DND-41 (cell line): Measurements from ENCODE around the gene RIN1.

Source experiments
- EZH2 ChIP-seq: IDR thresholded peaks from 3 replicates; pipeline ENCODE4 v1.6.1; 2012; ENCODE audit warnings: borderline replicate concordance, low read depth, mild to moderate bottlenecking, moderate library complexity, low read length, inconsistent platforms; ENCODE audit not compliant: severe bottlenecking
- TF ChIP-seq, protein P1 (sequence below): IDR thresholded peaks from 2 replicates; pipeline ENCODE4 v1.5.1; 2012; ENCODE audit warnings: borderline replicate concordance, low read length, moderate library complexity, mild to moderate bottlenecking; ENCODE audit not compliant: poor library complexity, severe bottlenecking; ENCODE audit errors: extremely low read depth

DNA sequence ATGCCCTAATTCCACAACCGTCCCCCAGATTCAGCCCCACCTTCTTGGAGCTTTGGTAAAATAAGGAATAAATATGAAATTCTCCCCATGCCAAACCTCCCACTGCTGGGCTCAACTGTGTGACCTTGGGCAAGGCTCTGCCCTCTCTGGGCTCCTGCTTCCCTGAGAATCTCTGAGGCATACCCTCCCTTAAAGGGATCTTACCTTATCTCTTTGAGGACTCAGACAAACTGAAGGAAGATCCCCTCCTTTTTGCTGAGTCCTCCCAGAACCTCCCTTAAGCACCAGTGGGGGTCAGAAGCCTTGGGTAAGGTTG is 22.1 kb downstream of the RIN1 start:
- TF ChIP-seq, protein P1, sequence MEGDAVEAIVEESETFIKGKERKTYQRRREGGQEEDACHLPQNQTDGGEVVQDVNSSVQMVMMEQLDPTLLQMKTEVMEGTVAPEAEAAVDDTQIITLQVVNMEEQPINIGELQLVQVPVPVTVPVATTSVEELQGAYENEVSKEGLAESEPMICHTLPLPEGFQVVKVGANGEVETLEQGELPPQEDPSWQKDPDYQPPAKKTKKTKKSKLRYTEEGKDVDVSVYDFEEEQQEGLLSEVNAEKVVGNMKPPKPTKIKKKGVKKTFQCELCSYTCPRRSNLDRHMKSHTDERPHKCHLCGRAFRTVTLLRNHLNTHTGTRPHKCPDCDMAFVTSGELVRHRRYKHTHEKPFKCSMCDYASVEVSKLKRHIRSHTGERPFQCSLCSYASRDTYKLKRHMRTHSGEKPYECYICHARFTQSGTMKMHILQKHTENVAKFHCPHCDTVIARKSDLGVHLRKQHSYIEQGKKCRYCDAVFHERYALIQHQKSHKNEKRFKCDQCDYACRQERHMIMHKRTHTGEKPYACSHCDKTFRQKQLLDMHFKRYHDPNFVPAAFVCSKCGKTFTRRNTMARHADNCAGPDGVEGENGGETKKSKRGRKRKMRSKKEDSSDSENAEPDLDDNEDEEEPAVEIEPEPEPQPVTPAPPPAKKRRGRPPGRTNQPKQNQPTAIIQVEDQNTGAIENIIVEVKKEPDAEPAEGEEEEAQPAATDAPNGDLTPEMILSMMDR = no peak
- TF ChIP-seq EZH2 = no peak
